H1 (cell line): ENCODE data around the gene CD8B2. TPM values are rescaled to one million over a fixed set of nuclear protein-coding genes. Genes with fewer than 3 reads are reported as not detected.

Source experiments
- CTCF ChIA-PET: fragments of 300-600 bp; sonication (Branson Sonifier 250); formaldehyde crosslinking; loops from one replicate; lab custom pipeline; 2021; ENCODE audit not compliant: partially characterized antibody; lab: Charles Lee
- POLR2A ChIA-PET: fragments of 300-600 bp; sonication (Branson Sonifier 250); formaldehyde crosslinking; loops from one replicate; lab custom pipeline; 2021; ENCODE audit warnings: inconsistent platforms; ENCODE audit not compliant: partially characterized antibody; lab: Charles Lee
- DNase-seq, 2 experiments: peaks; one replicate each; pipeline versions ENCODE4 v3.0.0 to v3.0.0-alpha.2; 2010 to 2022; ENCODE audit warnings: low spot score in 2 of 2, low read depth in 1 of 2, mixed read lengths in 1 of 2
- FAIRE-seq: peaks from 2 replicates; lab custom pipeline; 2011; peaks lifted over from hg19 to GRCh38; lab: Jason Lieb, UNC
- H2AFZ ChIP-seq: 2 replicates; pipeline ENCODE4 v1.8.1; 2012; ENCODE audit warnings: low read length, inconsistent platforms
- H2AK5ac ChIP-seq: 2 replicates; pipeline ENCODE4 v1.6.1; 2013; ENCODE audit warnings: low read depth, low read length
- H2BK120ac ChIP-seq: replicated peaks from 2 replicates; pipeline ENCODE3; 2013; ENCODE audit warnings: low read depth, low read length, inconsistent platforms
- H2BK12ac ChIP-seq: 2 replicates; pipeline ENCODE4 v1.6.1; 2013; ENCODE audit warnings: low read depth, low read length
- H2BK15ac ChIP-seq: 2 replicates; pipeline ENCODE4 v1.6.1; 2013; ENCODE audit warnings: low read length
- H2BK20ac ChIP-seq: 2 replicates; pipeline ENCODE4 v1.6.1; 2013; ENCODE audit warnings: low read length
- H2BK5ac ChIP-seq: 2 replicates; pipeline ENCODE4 v1.6.1; 2013; ENCODE audit warnings: low read depth, low read length
- H3K14ac ChIP-seq: 2 replicates; pipeline ENCODE4 v1.6.1; 2013; ENCODE audit warnings: inconsistent platforms; ENCODE audit not compliant: insufficient read length
- H3K18ac ChIP-seq: 2 replicates; pipeline ENCODE4 v1.6.1; 2013; ENCODE audit warnings: low read length; ENCODE audit errors: extremely low read depth
- H3K23ac ChIP-seq: 2 replicates; pipeline ENCODE4 v1.6.1; 2013; ENCODE audit warnings: inconsistent platforms; ENCODE audit not compliant: insufficient read length
- H3K23me2 ChIP-seq: 2 replicates; pipeline ENCODE4 v1.6.1; 2013; ENCODE audit warnings: low read depth, low read length
- H3K27ac ChIP-seq: 2 replicates; pipeline ENCODE4 v1.6.1; 2011; ENCODE audit warnings: low read depth, low read length, inconsistent platforms
- H3K27me3 ChIP-seq, 4 experiments: replicated peaks in 1 of 4; 1 replicate in 1 of 4; 2 replicates in 3 of 4; pipeline versions ENCODE4 v1.6.1 to v1.8.1; 2011 to 2013; ENCODE audit warnings: low read length in 3 of 4, mild to moderate bottlenecking in 3 of 4, inconsistent platforms in 2 of 4, mixed read lengths in 2 of 4, moderate library complexity in 1 of 4; ENCODE audit not compliant: control insufficient read depth in 3 of 4, insufficient read depth in 3 of 4; ENCODE audit errors: extremely low read depth in 1 of 4
- H3K36me3 ChIP-seq, 4 experiments: 2 replicates each; pipeline versions ENCODE4 v1.6.1 to v1.8.1; 2011 to 2013; ENCODE audit warnings: mild to moderate bottlenecking in 4 of 4, low read length in 3 of 4, moderate library complexity in 2 of 4, control low read depth in 1 of 4, inconsistent platforms in 1 of 4; ENCODE audit not compliant: insufficient read depth in 4 of 4, control insufficient read depth in 2 of 4
- H3K4ac ChIP-seq: replicated peaks from 2 replicates; pipeline ENCODE3; 2013; ENCODE audit warnings: low read length, low read depth, mixed read lengths, inconsistent platforms; ENCODE audit not compliant: insufficient read length
- H3K4me1 ChIP-seq, 4 experiments: replicated peaks in 1 of 4; 1 replicate in 1 of 4; 2 replicates in 3 of 4; pipeline versions ENCODE4 v1.6.1 to v1.8.1; 2011 to 2013; ENCODE audit warnings: low read length in 3 of 4, inconsistent platforms in 2 of 4, mixed read lengths in 1 of 4; ENCODE audit not compliant: insufficient read depth in 4 of 4, control insufficient read depth in 3 of 4
- H3K4me2 ChIP-seq, 2 experiments: 2 replicates each; pipeline versions ENCODE4 v1.6.1 to v1.8.1; 2011 to 2013; ENCODE audit warnings: low read depth in 2 of 2, low read length in 2 of 2, control low read depth in 1 of 2, inconsistent platforms in 1 of 2, mild to moderate bottlenecking in 1 of 2; ENCODE audit not compliant: insufficient read depth in 1 of 2
- H3K4me3 ChIP-seq, 4 experiments: fragments of 200-600, 300-600 bp in 1 of 4; sonication (generic), shearing (Covaris generic), sonication (Bioruptor Twin) in 1 of 4; 2 replicates each; pipeline versions ENCODE4 v1.5.1 to v1.8.1; 2011 to 2016; ENCODE audit warnings: low read length in 4 of 4, low read depth in 3 of 4, control low read depth in 2 of 4, inconsistent platforms in 2 of 4, mild to moderate bottlenecking in 2 of 4, mixed read lengths in 1 of 4, moderate library complexity in 1 of 4; ENCODE audit not compliant: insufficient read depth in 2 of 4; ENCODE audit errors: extremely low read depth in 1 of 4
- H3K56ac ChIP-seq: replicated peaks from 2 replicates; pipeline ENCODE3; 2013; ENCODE audit warnings: low read depth, mild to moderate bottlenecking, mixed read lengths, low read length, inconsistent platforms; ENCODE audit not compliant: insufficient read length
- H3K79me1 ChIP-seq: 2 replicates; pipeline ENCODE4 v1.6.1; 2013; ENCODE audit warnings: low read depth, low read length, control low read depth
- H3K79me2 ChIP-seq, 2 experiments: 2 replicates each; pipeline versions ENCODE4 v1.6.1 to v1.8.1; 2012 to 2013; ENCODE audit warnings: low read length in 2 of 2, mild to moderate bottlenecking in 2 of 2, inconsistent platforms in 1 of 2; ENCODE audit not compliant: insufficient read depth in 2 of 2, control insufficient read depth in 1 of 2
- H3K9ac ChIP-seq, 4 experiments: replicated peaks in 1 of 4; 1 replicate in 1 of 4; 2 replicates in 3 of 4; pipeline versions ENCODE4 v1.6.1 to v1.8.1; 2011 to 2013; ENCODE audit warnings: low read depth in 3 of 4, low read length in 3 of 4, control low read depth in 2 of 4, mild to moderate bottlenecking in 2 of 4, moderate library complexity in 2 of 4, inconsistent platforms in 1 of 4; ENCODE audit errors: extremely low read depth in 1 of 4
- H3K9me3 ChIP-seq, 2 experiments: 2 replicates each; pipeline versions ENCODE4 v1.6.1 to v1.8.1; 2012 to 2013; ENCODE audit warnings: mild to moderate bottlenecking in 2 of 2, moderate library complexity in 2 of 2, control low read depth in 1 of 2, inconsistent platforms in 1 of 2, low read depth in 1 of 2, low read length in 1 of 2, mixed read lengths in 1 of 2; ENCODE audit not compliant: insufficient read depth in 2 of 2
- H4K20me1 ChIP-seq, 2 experiments: replicated peaks in 1 of 2; 2 replicates each; pipeline versions ENCODE3 to v1.8.1; 2011 to 2013; ENCODE audit warnings: inconsistent platforms in 2 of 2, low read length in 2 of 2, mild to moderate bottlenecking in 1 of 2; ENCODE audit not compliant: insufficient read depth in 2 of 2, control insufficient read depth in 1 of 2
- H4K5ac ChIP-seq: 2 replicates; pipeline ENCODE4 v1.6.1; 2013; ENCODE audit warnings: low read length, low read depth, mixed read lengths, inconsistent platforms; ENCODE audit not compliant: insufficient read length
- H4K8ac ChIP-seq: 2 replicates; pipeline ENCODE4 v1.8.0; 2013; ENCODE audit warnings: mild to moderate bottlenecking, moderate library complexity, low read length, inconsistent platforms; ENCODE audit not compliant: insufficient read depth; ENCODE audit errors: extremely low read depth
- H4K91ac ChIP-seq: replicated peaks from 2 replicates; pipeline ENCODE3; 2013; ENCODE audit warnings: low read length, mixed read lengths, inconsistent platforms; ENCODE audit not compliant: insufficient read length
- CBX5 ChIP-seq: fragments of 300-800, 300-1000 bp; sonication (generic); IDR thresholded peaks from 2 replicates; pipeline ENCODE4 v1.7.1; 2016; ENCODE audit warnings: antibody characterized with exemption, low read length, low read depth
- CBX8 ChIP-seq: fragments of 300-800, 300-1000 bp; sonication (generic); IDR thresholded peaks from 2 replicates; pipeline ENCODE4 v1.7.1; 2016; ENCODE audit warnings: low read depth, low read length, borderline replicate concordance
- CEBPB ChIP-seq: IDR thresholded peaks from 2 replicates; pipeline ENCODE4 v1.6.1; 2012; ENCODE audit warnings: low read depth, low read length
- CHD1 ChIP-seq: IDR thresholded peaks from 2 replicates; pipeline ENCODE4 v1.6.1; 2012; ENCODE audit warnings: low read depth, low read length, improper control_type of control experiment
- CHD2 ChIP-seq: IDR thresholded peaks from 2 replicates; pipeline ENCODE4 v1.6.1; 2012; ENCODE audit warnings: low read length, improper control_type of control experiment
- HDAC2 ChIP-seq, 2 experiments: fragments of 300-600 bp in 1 of 2; sonication (generic) in 1 of 2; IDR thresholded peaks; 2 replicates each; pipeline ENCODE4 v1.6.1; 2011 to 2012; ENCODE audit warnings: low read depth in 2 of 2, low read length in 2 of 2, mild to moderate bottlenecking in 2 of 2, moderate library complexity in 2 of 2, borderline replicate concordance in 1 of 2, inconsistent platforms in 1 of 2
- POLR2AphosphoS5 ChIP-seq: IDR thresholded peaks from 2 replicates; pipeline ENCODE4 v1.6.1; 2011; ENCODE audit warnings: low read depth, low read length
- POU5F1 ChIP-seq: IDR thresholded peaks from 2 replicates; pipeline ENCODE4 v1.6.1; 2011; ENCODE audit warnings: low read depth, mild to moderate bottlenecking, low read length, moderate library complexity
- TAF7 ChIP-seq: optimal IDR thresholded peaks from 2 replicates; pipeline ENCODE3; 2011; ENCODE audit warnings: low read depth, mild to moderate bottlenecking, inconsistent platforms, low read length, moderate library complexity, borderline replicate concordance
- TCF12 ChIP-seq: IDR thresholded peaks from 2 replicates; pipeline ENCODE4 v1.6.1; 2011; ENCODE audit warnings: low read depth, mild to moderate bottlenecking, low read length
- WGBS, 2 experiments: shearing (Covaris generic) in 1 of 2; methylation state at CpG; one replicate each; pipeline versions ENCODE4 v1.1.6 to v1.1.7; 2013 to 2015; ENCODE audit warnings: low lambda C conversion rate in 2 of 2, mixed read lengths in 2 of 2, inconsistent platforms in 1 of 2, low coverage in 1 of 2, missing lambda C conversion rate in 1 of 2; ENCODE audit not compliant: insufficient replicate concordance in 2 of 2, insufficient coverage in 1 of 2, insufficient read length in 1 of 2; ENCODE audit errors: extremely low coverage in 1 of 2, missing lambda C conversion rate in 1 of 2; 5-methylcytosine and 5-hydroxymethylcytosine counted together
- polyA plus RNA-seq, 7 experiments: library from polyadenylated mRNA; depleted of rRNA in 3 of 7; stranded (reverse) in 5 of 7; unstranded in 2 of 7; fragments of >200 nt in 5 of 7; fragments of 200-250 nt in 2 of 7; gene quantifications; 1 replicate in 5 of 7; 2 replicates in 1 of 7; 4 replicates in 1 of 7; pipeline versions ENCODE4 v1.2.1 to v1.2.3, GENCODE V29; 2011 to 2013; ENCODE audit warnings: missing spikeins in 2 of 7, mixed read lengths in 2 of 7
- total RNA-seq: library from RNA; stranded (reverse); fragmentation: NEBNext Ultra II Directional; extraction: Animal tissue kit (Norgen Biotek cat#: 25700); gene quantifications from 2 replicates; pipeline ENCODE4 v1.2.1, GENCODE V29; 2021
- TF ChIP-seq, protein P1 (sequence below): IDR thresholded peaks from 2 replicates; pipeline ENCODE4 v1.6.1; 2011; ENCODE audit warnings: low read depth, mild to moderate bottlenecking, low read length; ENCODE audit not compliant: insufficient read depth

The CD8B2 gene
- total and polyA plus RNA-seq, 2 of the 8 experiments (the other 6 are each of a cell fraction or from before 2014, with no cell fraction given), result 0.03 TPM; not detected in 1

DNA sequence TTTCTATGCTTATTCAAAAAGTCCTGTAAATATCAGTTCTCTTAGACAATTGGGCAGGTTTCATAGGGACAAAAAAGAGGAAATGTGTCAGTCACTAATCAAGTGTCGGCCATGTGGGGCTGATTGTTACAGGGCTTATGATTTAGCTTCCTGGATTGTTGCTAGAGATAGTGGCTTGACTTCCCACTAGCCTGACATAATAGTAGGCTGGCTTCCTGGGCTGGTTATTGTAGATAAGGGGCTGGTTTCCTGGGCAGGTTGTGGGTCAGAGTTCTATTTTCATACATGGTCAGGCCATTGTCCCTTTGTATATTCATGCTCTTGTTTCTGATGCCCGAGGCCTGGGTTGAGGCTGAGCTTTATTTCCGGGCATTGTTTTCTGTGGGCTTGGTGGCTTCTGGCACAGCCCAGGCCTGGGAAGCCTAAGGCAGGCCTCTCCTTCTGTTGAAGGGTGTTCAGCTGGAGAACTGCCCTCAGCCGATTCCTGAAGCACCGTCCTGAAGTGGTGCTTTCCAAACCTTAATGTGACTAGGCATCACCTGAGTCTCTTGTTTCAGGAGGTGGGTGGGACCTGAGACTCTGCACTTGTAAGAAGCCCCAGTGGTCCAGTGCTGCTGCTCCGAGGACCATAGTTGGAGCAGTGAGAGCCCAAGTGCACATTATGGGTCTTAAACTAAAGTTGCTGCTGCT, 37.0 kb downstream of the CD8B2 start:
- Histone ChIP-seq H2BK20ac (no peak overlapping the region), H2BK120ac (no peak overlapping the region), H4K5ac (no peak overlapping the region), H3K56ac (no peak overlapping the region), H3K36me3 (no peaks in the 10 kb centered on the region), H3K4me3 (no peak overlapping the region), H3K27me3 (no peaks in the 10 kb centered on the region), H3K23ac (no peak overlapping the region), H3K4me2 (no peak overlapping the region), H2BK15ac (no peak overlapping the region), H4K8ac (no peak overlapping the region), H3K9ac (no peak overlapping the region), H2AK5ac (no peak overlapping the region), H3K14ac (no peak overlapping the region), H4K20me1 (no peaks in the 10 kb centered on the region), H2BK5ac (no peak overlapping the region), H4K91ac (no peak overlapping the region), H3K4me1 (no peaks in the 10 kb centered on the region), H2BK12ac (no peak overlapping the region), H3K18ac (no peak overlapping the region), H3K79me1 (no peaks in the 10 kb centered on the region), H3K27ac (no peak overlapping the region), H3K9me3 (no peaks in the 10 kb centered on the region; a peak in 1 of 4 replicates), H3K79me2 (no peaks in the 10 kb centered on the region), H3K23me2 (no peaks in the 10 kb centered on the region), H3K4ac (no peak overlapping the region), H2AFZ (no peak overlapping the region)
- FAIRE-seq (no peak), DNase-seq (no peak)
- TF ChIP-seq TAF7, result no peak
- TF ChIP-seq, protein P1, sequence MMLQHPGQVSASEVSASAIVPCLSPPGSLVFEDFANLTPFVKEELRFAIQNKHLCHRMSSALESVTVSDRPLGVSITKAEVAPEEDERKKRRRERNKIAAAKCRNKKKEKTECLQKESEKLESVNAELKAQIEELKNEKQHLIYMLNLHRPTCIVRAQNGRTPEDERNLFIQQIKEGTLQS, result no peak
- TF ChIP-seq CHD2, result no peak
- TF ChIP-seq POLR2AphosphoS5, result no peak
- TF ChIP-seq CBX8, result no peak
- TF ChIP-seq CBX5, result no peak
- no peak for TF ChIP-seq CHD1
- TF ChIP-seq CEBPB, result no peak
- TF ChIP-seq TCF12, result no peak
- TF ChIP-seq POU5F1, result no peak
- TF ChIP-seq HDAC2 (IDR thresholded peaks at IDR 0.05; ENCODE audit: borderline replicate concordance in 1 of 2, low read depth in 2 of 2, low read length in 2 of 2), result no peak
- ChIA-PET CTCF (no interaction called here), POLR2A (no interaction called here)
- 95% methylated on average over 6 of the region's 6 CpGs; no CpG with 5 or more reads in 1 of the 2 experiments for WGBS, 2 experiments
